A549 (cell line): Measurements from ENCODE around the gene SPATA46. TPM values are rescaled to one million over a fixed set of nuclear protein-coding genes. Genes with fewer than 3 reads are reported as not detected.

Source experiments
- ATAC-seq, 2 experiments: fragments of 200-7000 bp in 1 of 2; fragments of >200 bp in 1 of 2; cut with Nextera tagmentation in 1 of 2; cut with Tn5 transposase in 1 of 2; 3 replicates each; pipeline versions ENCODE4 v1.8.0 to v1.9.1; 2018 to 2020; ENCODE audit warnings: mild to moderate bottlenecking in 1 of 2, moderate library complexity in 1 of 2
- CTCF ChIA-PET: fragments of 300-600 bp; sonication (Branson Sonifier 250); formaldehyde crosslinking; extraction: SDS; loops from one replicate; lab custom pipeline; 2021; ENCODE audit warnings: antibody characterized with exemption, inconsistent platforms; lab: Yijun Ruan, JAX
- POLR2A ChIA-PET: fragments of 350-600 bp; formaldehyde crosslinking; extraction: SDS; loops from one replicate; lab custom pipeline; 2021; ENCODE audit warnings: antibody characterized with exemption, inconsistent platforms; lab: Yijun Ruan, JAX
- DNase-seq, 2 experiments: peaks; one replicate each; pipeline versions ENCODE4 v3.0.0 to v3.0.0-alpha.2; 2011 to 2016; ENCODE audit warnings: low read depth in 1 of 2, low spot score in 1 of 2
- FAIRE-seq: peaks from 2 replicates; lab custom pipeline; 2011; peaks lifted over from hg19 to GRCh38; lab: Jason Lieb, UNC
- H3K27ac ChIP-seq, 2 experiments: fragments of >200 bp; sonication (Bioruptor Twin); formaldehyde crosslinking; 3 replicates each; pipeline ENCODE4 v1.5.1; 2016 to 2017
- H3K4me1 ChIP-seq: fragments of >200 bp; sonication (Bioruptor Twin); formaldehyde crosslinking; 3 replicates; pipeline ENCODE4 v1.6.1; 2016
- H3K4me2 ChIP-seq: fragments of >200 bp; sonication (Bioruptor Twin); formaldehyde crosslinking; 3 replicates; pipeline ENCODE4 v1.6.1; 2016
- H3K4me3 ChIP-seq: fragments of >200 bp; sonication (Bioruptor Twin); formaldehyde crosslinking; 3 replicates; pipeline ENCODE4 v1.5.1; 2016
- H3K9me3 ChIP-seq: fragments of >200 bp; sonication (Bioruptor Twin); formaldehyde crosslinking; 3 replicates; pipeline ENCODE4 v1.6.1; 2016
- BHLHE40 ChIP-seq: IDR thresholded peaks from 2 replicates; pipeline ENCODE4 v1.6.1; 2012; ENCODE audit warnings: low read depth, low read length, inconsistent platforms
- CHD2 ChIP-seq: fragments of 150-350 bp; IDR thresholded peaks from 2 replicates; pipeline ENCODE4 v1.6.1; 2014; ENCODE audit warnings: low read length; ENCODE audit not compliant: partially characterized antibody
- EHF ChIP-seq: fragments of 250-450 bp; sonication (Bioruptor Pico); IDR thresholded peaks from 2 replicates; pipeline ENCODE4 v1.5.0; 2020; ENCODE audit warnings: mild to moderate bottlenecking
- FOSB ChIP-seq: fragments of 250-450 bp; sonication (Bioruptor Pico); IDR thresholded peaks from 2 replicates; pipeline ENCODE4 v1.5.0; 2020; ENCODE audit warnings: mild to moderate bottlenecking, moderate library complexity
- FOSL2 ChIP-seq, 2 experiments: fragments of 450-650 bp in 1 of 2; fragments of >200 bp in 1 of 2; sonication (Bioruptor Twin) in 1 of 2; formaldehyde crosslinking; IDR thresholded peaks; 2 replicates each; pipeline versions ENCODE4 v1.5.0 to v1.6.1; 2016 to 2020; ENCODE audit warnings: mild to moderate bottlenecking in 1 of 2, moderate library complexity in 1 of 2
- HEYL ChIP-seq: fragments of 250-450 bp; sonication (Bioruptor Pico); IDR thresholded peaks from 2 replicates; pipeline ENCODE4 v1.8.0; 2021; ENCODE audit warnings: mild to moderate bottlenecking, moderate library complexity
- HOXB13 ChIP-seq: fragments of 250-450 bp; sonication (Bioruptor Pico); IDR thresholded peaks from 2 replicates; pipeline ENCODE4 v1.5.0; 2020; ENCODE audit warnings: low read depth, mild to moderate bottlenecking, moderate library complexity
- JUN ChIP-seq, 2 experiments: fragments of >200 bp; sonication (Bioruptor Twin); formaldehyde crosslinking; IDR thresholded peaks; 2 replicates in 1 of 2; 3 replicates in 1 of 2; pipeline ENCODE4 v1.6.1; 2016 to 2017
- MAFK ChIP-seq: fragments of 450-650 bp; IDR thresholded peaks from 2 replicates; pipeline ENCODE4 v1.6.1; 2014; ENCODE audit not compliant: partially characterized antibody
- NPAS2 ChIP-seq: fragments of 250-450 bp; sonication (Bioruptor Pico); IDR thresholded peaks from 2 replicates; pipeline ENCODE4 v1.8.0; 2022; ENCODE audit warnings: mild to moderate bottlenecking, moderate library complexity, borderline replicate concordance
- PHF8 ChIP-seq: fragments of 200-600 bp; sonication (generic); IDR thresholded peaks from 2 replicates; pipeline ENCODE4 v1.6.1; 2016; ENCODE audit warnings: low read depth, mild to moderate bottlenecking, antibody characterized with exemption, moderate library complexity, borderline replicate concordance
- POLR2AphosphoS2 ChIP-seq: conservative IDR thresholded peaks from 2 replicates; pipeline ENCODE4 v1.6.1; 2012; ENCODE audit warnings: low read length, improper control_type of control experiment, inconsistent platforms
- RARB ChIP-seq: fragments of 250-450 bp; sonication (Bioruptor Pico); IDR thresholded peaks from 2 replicates; pipeline ENCODE4 v1.8.0; 2021; ENCODE audit warnings: mild to moderate bottlenecking, moderate library complexity
- RFX5 ChIP-seq: fragments of 450-650 bp; IDR thresholded peaks from 2 replicates; pipeline ENCODE4 v1.7.1; 2014; ENCODE audit warnings: antibody characterized with exemption, mild to moderate bottlenecking, moderate library complexity
- SMC3 ChIP-seq: fragments of >200 bp; sonication (Bioruptor Twin); formaldehyde crosslinking; IDR thresholded peaks from 3 replicates; pipeline ENCODE4 v1.6.1; 2018; ENCODE audit warnings: inconsistent platforms
- USF2 ChIP-seq: fragments of 450-650 bp; IDR thresholded peaks from 2 replicates; pipeline ENCODE4 v1.6.1; 2014; ENCODE audit warnings: antibody characterized with exemption
- ZC3H11A ChIP-seq: fragments of 450-650 bp; IDR thresholded peaks from 2 replicates; pipeline ENCODE4 v1.6.1; 2014; ENCODE audit warnings: antibody characterized with exemption, mild to moderate bottlenecking
- WGBS: methylation state at CpG from one replicate; pipeline ENCODE4 v1.1.6; 2017; ENCODE audit errors: missing lambda C conversion rate; 5-methylcytosine and 5-hydroxymethylcytosine counted together
- polyA plus RNA-seq, 4 experiments: library from polyadenylated mRNA; depleted of rRNA in 3 of 4; stranded (reverse); fragments of >200 nt; fragmentation: RNase III in 1 of 4; extraction: RNeasy Plus Mini Kit Qiagen cat#74134 plus additional on column Dnase treatment in 1 of 4; gene quantifications; 2 replicates in 3 of 4; 3 replicates in 1 of 4; pipeline ENCODE4 v1.2.3, GENCODE V29; 2011 to 2017
- TF ChIP-seq, protein P1 (sequence below): fragments of 250-450 bp; sonication (Bioruptor Pico); IDR thresholded peaks from 2 replicates; pipeline ENCODE4 v1.5.0; 2020; ENCODE audit warnings: low read depth, mild to moderate bottlenecking, moderate library complexity
- TF ChIP-seq, protein P2 (sequence below): fragments of 250-450 bp; sonication (Bioruptor Pico); IDR thresholded peaks from 2 replicates; pipeline ENCODE4 v1.5.0; 2021; ENCODE audit warnings: mild to moderate bottlenecking, moderate library complexity, borderline replicate concordance
- TF ChIP-seq, protein P3 (sequence below): fragments of 150-350 bp; IDR thresholded peaks from 2 replicates; pipeline ENCODE4 v1.6.1; 2014; ENCODE audit warnings: low read depth, mild to moderate bottlenecking, low read length
- TF ChIP-seq, protein P4 (sequence below): IDR thresholded peaks from 2 replicates; pipeline ENCODE4 v1.6.1; 2012

SPATA46 gene
- polyA plus RNA-seq, 2 of the 4 experiments (the other 2 are of a cell fraction): not detected

DNA sequence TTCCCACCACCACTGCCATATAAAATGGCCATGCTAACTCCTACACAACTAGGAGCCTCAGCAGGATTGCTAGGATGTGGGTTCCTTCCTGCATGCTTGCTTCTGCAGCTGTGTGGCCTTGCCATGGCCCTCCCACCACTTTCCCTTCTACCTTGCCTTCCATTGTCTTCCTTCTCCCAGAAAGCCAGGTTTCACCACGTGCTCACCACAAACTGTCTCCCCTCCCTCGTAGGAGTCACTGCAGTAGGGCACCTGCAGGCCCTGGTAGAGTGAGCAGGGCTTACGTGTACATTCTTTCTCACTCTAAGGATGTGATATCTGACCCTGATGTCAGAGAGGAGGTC is 8.6 kb upstream of the SPATA46 start:
- TF ChIP-seq, protein P1, sequence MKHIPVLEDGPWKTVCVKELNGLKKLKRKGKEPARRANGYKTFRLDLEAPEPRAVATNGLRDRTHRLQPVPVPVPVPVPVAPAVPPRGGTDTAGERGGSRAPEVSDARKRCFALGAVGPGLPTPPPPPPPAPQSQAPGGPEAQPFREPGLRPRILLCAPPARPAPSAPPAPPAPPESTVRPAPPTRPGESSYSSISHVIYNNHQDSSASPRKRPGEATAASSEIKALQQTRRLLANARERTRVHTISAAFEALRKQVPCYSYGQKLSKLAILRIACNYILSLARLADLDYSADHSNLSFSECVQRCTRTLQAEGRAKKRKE (CRISPR knock-in tag): no peak
- TF ChIP-seq BHLHE40 (no peak), NPAS2 (CRISPR knock-in tag) (no peak), RARB (no peak)
- no peak overlapping the region for H3K4me2 ChIP-seq
- peaks cover 20% of the 10 kb centered on the region for H3K4me1 ChIP-seq
- ChIA-PET CTCF (interaction anchor here (1.5 kb wide), 1 partner anchor 329 kb away, joined by 4 read pairs; no protein-coding TSS in a partner anchor), POLR2A (no interaction called here)
- ATAC-seq: no peak
- no peaks in the 10 kb centered on the region for H3K9me3 ChIP-seq
- no peak for DNase-seq
- no peak overlapping the region for H3K27ac ChIP-seq
- no peak overlapping the region for H3K4me3 ChIP-seq
- WGBS: 43% methylated on average over 3 of the region's 3 CpGs
- no peak for FAIRE-seq

- Histone ChIP-seq H3K4me1 (peaks cover 20% of the 10 kb centered on the region), H3K4me2 (no peak overlapping the region), H3K27ac (no peak overlapping the region), H3K4me3 (no peak overlapping the region), H3K9me3 (no peaks in the 10 kb centered on the region)
- ATAC-seq (no peak), DNase-seq (no peak), FAIRE-seq (no peak)
- CTCF ChIA-PET: interaction anchor here (1.5 to 5.0 kb wide), 2 partner anchors 6 to 328 kb away, joined by 4 to 35 read pairs; no protein-coding TSS in a partner anchor
- WGBS: 81% methylated on average over 10 of the region's 10 CpGs
- TF ChIP-seq, protein P2, sequence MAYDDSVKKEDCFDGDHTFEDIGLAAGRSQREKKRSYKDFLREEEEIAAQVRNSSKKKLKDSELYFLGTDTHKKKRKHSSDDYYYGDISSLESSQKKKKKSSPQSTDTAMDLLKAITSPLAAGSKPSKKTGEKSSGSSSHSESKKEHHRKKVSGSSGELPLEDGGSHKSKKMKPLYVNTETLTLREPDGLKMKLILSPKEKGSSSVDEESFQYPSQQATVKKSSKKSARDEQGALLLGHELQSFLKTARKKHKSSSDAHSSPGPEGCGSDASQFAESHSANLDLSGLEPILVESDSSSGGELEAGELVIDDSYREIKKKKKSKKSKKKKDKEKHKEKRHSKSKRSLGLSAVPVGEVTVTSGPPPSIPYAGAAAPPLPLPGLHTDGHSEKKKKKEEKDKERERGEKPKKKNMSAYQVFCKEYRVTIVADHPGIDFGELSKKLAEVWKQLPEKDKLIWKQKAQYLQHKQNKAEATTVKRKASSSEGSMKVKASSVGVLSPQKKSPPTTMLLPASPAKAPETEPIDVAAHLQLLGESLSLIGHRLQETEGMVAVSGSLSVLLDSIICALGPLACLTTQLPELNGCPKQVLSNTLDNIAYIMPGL (CRISPR knock-in tag): no peak
- TF ChIP-seq FOSB (CRISPR knock-in tag) (no peak), PHF8 (no peak), MAFK (no peak)
- POLR2A ChIA-PET: no interaction called here
Observed at GRCh38 chr1:162384601-162385279, 8.1 kb upstream of the SPATA46 start.

DNA sequence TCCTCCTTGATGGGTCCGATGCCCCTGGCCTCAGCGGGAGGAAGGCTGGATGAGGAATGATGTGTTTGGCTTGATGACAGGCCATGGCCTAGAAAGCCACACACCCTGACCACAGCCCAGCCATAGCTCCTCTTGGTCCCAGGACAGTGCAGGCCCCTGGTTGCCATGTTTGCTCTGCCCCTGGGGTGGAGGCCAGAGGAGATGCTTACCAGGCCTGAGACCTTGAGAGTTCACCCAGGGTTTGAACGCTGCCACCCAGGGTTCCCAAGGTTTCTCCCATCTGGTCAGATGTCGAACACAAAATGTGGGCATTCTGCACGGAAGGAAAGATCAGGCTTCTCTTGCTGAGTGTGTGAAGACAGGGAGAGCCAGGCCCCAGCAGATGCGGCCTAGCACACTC is 7.5 kb upstream of the SPATA46 start:
- H3K27ac ChIP-seq: no peak overlapping the region
- H3K9me3 ChIP-seq: no peaks in the 10 kb centered on the region
- H3K4me1 ChIP-seq: peaks cover 20% of the 10 kb centered on the region
- ChIA-PET CTCF (interaction anchor here (1.5 to 5.0 kb wide), 2 partner anchors 7 to 328 kb away, joined by 4 to 35 read pairs; no protein-coding TSS in a partner anchor), POLR2A (no interaction called here)
- TF ChIP-seq USF2 (no peak), HEYL (CRISPR knock-in tag) (no peak), HOXB13 (CRISPR knock-in tag) (no peak), POLR2AphosphoS2 (no peak), FOSL2 (IDR thresholded peaks at IDR 0.05) (no peak), FOSL2 (CRISPR knock-in tag; IDR thresholded peaks at IDR 0.05) (no peak), SMC3 (no peak), CHD2 (no peak), ZC3H11A (no peak), JUN (IDR thresholded peaks at IDR 0.05) (no peak), RFX5 (no peak), EHF (CRISPR knock-in tag) (no peak), BHLHE40 (no peak)
- TF ChIP-seq, protein P3, sequence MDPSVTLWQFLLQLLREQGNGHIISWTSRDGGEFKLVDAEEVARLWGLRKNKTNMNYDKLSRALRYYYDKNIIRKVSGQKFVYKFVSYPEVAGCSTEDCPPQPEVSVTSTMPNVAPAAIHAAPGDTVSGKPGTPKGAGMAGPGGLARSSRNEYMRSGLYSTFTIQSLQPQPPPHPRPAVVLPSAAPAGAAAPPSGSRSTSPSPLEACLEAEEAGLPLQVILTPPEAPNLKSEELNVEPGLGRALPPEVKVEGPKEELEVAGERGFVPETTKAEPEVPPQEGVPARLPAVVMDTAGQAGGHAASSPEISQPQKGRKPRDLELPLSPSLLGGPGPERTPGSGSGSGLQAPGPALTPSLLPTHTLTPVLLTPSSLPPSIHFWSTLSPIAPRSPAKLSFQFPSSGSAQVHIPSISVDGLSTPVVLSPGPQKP: no peak
- TF ChIP-seq, protein P4, sequence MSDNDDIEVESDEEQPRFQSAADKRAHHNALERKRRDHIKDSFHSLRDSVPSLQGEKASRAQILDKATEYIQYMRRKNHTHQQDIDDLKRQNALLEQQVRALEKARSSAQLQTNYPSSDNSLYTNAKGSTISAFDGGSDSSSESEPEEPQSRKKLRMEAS: no peak
- ATAC-seq (no peak), DNase-seq (no peak), FAIRE-seq (no peak)
- 76% methylated on average over 5 of the region's 6 CpGs for WGBS
- H3K4me2 ChIP-seq: no peak overlapping the region
- no peak overlapping the region for H3K4me3 ChIP-seq
